SK-N-DZ (cell line): ENCODE measurements around the gene STPG1.

ENCODE experiments used
- DNase-seq: peaks from one replicate; pipeline ENCODE4 v3.0.0-alpha.2; 2015; ENCODE audit warnings: low spot score

Gene STPG1

DNA sequence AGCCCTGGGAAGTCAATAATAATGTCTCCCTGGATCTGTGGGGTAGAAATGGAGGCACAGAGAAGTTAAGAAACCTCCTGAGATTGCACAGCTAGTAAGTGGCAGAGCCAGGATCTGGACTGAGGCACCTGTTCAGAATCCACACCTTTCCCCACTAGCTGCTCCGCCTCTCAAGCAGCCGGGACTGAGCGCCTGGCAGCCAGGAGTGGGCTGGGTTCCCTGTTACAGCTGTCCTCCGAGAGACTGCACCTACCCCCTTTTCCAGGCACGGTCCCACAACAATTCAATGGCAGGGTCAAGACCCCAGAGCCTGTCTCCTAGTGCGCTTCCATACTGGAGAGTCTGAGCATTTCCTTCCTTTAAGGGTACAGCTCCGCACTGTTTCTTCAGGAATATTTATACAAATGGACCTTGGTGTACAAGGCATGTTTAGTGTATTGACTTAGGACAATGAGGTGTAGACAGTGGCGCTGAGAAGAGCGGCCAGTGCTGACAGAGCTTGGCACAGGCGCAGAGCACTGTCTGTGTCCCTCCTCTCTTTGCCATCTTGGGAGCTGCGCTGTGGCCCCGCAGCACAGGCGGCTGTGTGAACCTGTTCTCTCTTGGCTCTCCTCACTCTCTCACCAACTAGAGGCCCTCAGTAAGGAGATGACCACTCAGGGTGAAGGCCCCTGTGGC is 70.0 kb downstream of the STPG1 start:
- DNase-seq, result no peak

GRCh38 chr1:24341260-24341659 is 72.3 kb downstream of the STPG1 start:
- peak; percentile 31 for DNase-seq

GRCh38 chr1:24340770-24341169 is 72.8 kb downstream of the STPG1 start:
- DNase-seq, result no peak

DNA sequence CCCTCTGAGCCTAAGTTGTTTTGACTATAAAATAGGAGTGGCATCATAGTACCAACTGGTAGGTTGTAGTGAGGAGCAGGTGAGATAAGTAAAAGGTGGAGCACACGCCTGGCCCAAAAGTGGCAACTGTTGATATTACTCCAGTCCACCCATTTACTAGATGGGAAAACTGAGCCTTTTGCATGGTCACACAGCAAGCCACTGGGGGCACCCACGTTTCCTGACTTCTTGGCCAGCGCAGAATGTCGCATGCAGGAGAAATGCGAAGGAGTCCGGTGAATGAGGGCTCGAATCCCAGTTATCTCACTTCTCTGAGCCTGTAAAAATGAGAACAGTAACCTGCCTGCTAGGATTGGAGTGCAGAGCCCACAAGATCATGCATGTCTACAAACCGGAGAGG is 73.6 kb downstream of the STPG1 start:
- no peak for DNase-seq

DNA sequence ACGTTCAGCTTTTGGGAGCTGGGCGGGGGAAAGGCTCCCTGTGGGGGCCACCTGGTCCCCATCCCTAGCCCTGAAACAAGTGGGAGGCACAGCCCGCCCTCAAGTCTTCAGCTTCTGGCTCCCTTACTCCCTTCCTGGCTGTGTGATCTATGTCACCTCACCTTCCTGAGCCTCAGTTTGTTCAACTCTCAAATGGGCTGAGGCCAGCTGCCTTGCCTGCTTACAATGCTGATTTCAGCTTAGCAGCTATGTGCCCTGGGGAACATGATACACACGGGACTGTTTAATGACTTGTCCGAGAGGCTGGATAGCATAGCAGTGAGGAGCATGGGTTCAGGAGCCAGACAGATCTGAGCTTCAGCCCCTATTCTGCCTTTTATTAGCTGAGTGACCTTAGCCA is 75.1 kb downstream of the STPG1 start:
- no peak for DNase-seq

DNA sequence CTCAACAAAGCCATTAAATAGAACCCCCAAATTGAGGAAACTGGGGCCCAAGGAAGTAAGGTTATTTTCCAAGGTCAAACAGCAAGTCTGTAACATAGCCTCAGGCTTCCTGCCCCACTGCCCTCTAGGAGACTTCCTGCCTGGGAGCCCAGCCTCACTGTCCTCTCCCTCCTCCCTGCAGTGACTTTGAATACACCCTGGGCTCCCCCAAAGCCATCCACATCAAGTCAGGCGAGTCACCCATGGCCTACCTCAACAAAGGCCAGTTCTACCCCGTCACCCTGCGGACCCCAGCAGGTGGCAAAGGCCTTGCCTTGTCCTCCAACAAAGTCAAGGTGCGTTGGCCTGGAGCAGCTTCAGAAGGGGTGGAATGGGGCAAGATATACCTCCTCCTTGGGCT is 76.1 kb downstream of the STPG1 start:
- no peak for DNase-seq

GRCh38 chr1:24336075-24336474 is 77.5 kb downstream of the STPG1 start:
- DNase-seq, result no peak

- DNase-seq, result no peak
These were observed 81.5 kb downstream of the STPG1 start for GRCh38 chr1:24331961-24332673.

GRCh38 chr1:24329797-24330543 is 83.6 kb downstream of the STPG1 start:
- DNase-seq, result no peak

DNA sequence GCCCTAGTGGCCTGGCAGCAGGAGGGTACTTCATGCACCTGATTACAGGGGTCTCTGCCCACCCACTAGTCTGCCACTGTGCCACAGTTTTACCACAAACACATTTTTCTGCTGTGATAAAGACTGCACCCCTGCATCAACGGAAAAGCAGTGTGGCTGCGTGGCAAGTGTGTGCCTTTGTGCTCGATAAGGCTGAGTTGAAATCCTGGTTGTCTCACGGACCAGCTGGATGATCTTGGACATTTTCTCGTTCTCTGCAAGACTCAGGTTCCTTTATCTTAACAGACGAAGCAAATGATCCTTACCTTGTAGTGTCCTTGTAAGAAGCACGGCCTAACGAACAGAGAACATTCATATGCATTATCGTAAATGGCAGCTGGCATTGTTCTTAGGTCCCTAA is 84.3 kb downstream of the STPG1 start:
- DNase-seq, result no peak

DNA sequence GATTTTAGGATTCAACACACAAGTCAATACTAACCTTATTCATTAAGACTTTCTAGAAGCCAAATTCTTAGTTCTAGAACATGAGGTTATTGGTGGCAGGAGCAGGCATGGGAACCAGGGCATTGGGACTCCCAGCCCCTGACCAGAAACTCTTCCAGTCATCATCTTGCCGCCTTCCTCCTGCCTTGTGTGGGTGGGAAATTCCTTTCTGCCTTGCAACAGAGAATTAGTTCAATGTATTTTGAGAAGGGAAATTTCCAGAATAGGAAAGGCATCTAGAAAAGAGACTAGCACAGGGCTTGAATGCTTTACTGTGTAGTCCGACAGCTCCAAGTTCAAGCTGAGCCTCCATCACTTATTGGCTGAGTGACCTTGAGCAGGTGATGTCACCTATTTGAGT is 85.7 kb downstream of the STPG1 start:
- DNase-seq, result no peak

DNA sequence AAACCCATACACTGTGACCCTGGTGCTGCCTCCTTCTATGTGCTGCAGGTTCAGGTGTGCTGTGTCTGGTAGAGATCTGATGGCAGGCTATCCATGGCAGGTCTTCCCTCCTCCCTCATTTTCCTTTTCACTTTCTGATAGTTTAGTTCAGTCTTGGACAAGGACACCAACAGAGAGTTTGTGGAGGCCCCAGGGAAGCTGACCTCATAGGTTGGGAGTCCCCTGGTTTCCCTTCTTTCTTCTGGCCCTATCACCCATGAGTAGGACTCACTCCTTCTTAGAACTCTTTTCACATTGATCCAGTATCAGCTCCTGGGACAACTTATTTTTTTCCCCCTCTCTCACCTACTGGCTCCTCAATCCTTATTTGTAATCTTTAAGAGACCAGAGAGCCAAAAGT is 86.1 kb downstream of the STPG1 start:
- DNase-seq, result no peak

- no peak for DNase-seq
These were observed 87.8 kb downstream of the STPG1 start for GRCh38 chr1:24325587-24326449.

DNA sequence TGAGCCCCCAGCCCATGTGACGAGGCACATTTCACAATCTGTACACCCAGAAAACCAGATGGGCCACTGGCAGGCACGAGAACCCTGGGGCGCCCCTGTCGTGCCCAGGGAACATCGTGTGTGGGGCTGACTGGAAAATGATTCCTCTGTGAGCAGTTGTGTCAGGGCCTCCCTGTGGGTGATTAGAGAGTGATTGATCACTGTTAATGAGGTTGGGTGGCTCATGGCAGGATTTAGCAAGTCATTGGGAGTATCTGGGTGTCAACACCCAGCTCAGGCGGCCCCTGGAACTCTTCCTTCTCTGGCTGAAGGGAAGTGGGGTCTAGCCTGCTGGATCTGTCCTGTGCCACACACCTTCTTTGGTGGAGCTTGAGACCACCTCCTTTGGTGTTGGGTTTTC is 88.7 kb downstream of the STPG1 start:
- no peak for DNase-seq

DNA sequence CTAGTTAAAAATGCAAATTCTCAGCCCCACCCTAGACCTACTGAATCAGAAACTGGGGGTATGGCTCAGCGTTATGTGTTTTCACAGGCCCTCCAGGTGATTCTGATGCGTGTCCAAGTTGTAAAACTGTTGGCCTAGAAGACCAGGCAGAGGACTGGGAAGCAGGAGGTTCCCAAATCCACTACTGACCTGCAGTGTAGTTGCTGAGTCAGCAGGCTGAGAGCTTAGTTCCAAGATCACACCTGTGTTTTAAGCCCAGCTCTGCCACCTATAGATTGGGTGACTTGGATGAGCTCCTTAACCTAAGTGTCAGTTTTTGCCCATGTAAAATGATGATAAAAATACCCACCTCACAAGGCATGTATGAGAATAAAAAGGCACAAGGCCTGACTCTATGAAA is 90.3 kb downstream of the STPG1 start:
- DNase-seq, result no peak

DNA sequence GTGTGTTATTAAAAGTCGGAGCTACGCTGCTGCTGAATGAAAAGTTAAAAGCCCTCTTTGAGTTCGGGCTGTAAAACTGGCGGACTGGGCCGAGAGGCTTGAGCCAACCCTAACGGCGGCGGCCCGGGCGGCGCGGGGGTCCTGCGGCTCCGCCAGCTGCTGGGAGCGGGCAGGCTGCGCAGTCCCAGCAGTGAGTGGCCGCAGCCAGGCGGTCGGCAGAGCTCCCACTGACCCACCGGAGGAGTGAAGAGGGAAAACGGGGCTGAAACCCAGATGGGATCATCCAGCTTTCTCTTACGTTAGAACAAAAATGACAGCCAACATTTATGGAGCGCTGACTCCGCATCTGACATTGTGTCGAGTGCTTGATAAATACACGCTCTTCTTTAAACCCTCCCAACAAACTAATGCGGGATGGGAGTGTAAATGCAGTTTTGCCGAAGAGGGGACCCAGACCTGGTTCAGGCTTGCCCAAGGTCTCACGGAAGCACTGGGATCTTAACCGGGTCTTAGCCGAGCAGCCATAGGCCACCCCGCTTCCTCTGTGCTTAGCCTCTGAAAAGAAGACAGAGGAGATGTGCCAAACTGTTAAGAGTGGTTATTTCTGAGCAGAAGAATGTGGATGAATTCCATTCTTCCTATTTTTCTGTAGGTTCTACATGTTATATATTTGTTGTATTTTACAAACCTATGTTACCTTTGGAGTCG is 91.0 kb downstream of the STPG1 start:
- DNase-seq, result no peak

GRCh38 chr1:24321697-24322469 is 91.7 kb downstream of the STPG1 start:
- DNase-seq, result peak; percentile 18

DNA sequence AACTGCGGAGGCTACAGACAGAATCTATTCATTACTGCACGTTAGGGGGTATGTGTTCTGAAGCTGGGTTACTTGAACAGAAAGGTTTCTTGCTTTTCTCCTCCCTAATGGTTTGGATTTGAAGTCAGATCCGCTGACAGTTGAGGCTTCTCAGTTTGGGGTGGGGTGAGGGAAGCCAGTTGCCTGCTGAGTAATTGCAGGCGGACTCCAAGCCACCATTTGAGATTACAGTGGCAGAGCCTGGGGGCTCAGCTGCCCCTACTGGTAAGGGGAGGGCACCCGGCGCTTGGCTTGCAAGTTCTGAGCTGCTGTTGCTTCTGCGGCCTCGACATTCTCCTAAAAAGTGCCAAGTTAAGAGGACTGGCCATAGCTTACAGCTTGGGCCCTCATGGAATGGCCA is 92.5 kb downstream of the STPG1 start:
- no peak for DNase-seq

DNA sequence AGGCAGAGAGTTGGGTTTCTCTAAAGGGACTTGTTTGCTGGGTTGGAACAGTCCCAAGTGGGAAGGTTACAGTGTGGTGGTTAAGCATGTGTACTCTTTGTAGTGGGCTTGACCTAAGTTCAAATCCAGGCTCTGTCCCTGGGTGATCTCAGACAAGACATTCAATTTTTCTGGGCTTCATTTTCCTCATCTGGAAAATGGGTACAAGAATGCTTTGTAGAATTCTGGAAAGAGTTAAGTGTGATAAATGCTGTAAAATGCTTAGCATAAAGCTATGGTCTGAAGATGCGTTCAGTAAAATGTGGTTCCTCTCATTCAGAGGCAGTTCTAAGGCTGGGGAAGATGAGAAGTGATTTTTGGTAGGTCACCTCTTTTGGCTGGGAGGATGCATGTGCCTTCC is 93.6 kb downstream of the STPG1 start:
- DNase-seq, result no peak

DNA sequence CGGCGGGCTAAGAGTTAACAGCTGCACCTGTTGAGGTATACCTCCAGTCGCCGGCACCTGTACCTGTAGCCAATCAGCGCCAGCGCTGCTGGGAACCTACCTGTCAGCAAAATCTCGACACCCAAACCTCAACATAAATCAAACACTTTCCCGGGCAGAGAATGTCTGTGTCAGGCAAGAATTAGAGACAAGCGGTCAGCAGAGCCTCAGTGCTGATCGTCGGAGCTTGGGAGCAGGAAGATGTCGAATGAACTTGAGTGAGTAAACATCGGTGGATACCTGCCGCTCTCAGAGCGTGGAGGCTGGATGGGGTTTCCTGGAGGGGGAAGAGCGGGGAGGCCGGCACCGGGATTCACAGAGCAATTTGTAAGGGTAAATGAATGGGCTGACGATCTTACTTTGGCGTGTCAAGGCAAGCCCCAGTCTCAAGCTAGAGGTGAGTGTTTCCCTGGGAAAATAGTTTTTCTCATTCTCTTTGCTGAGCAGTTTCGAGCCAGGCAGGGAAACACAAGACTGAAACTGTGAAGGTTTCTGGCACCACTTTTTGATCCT is 94.2 kb downstream of the STPG1 start, which contains the start of gene GRHL3:
Gene GRHL3, plus strand, starts transcription at position 46 of the 552 bp plus-strand sequence. Its CDS starts 195 bp downstream, at position 241.
- DNase-seq, result no peak
